NCI-H345 treated with DMSO at 0.1 percent for 48 hours (cell line): Measurements from ENCODE around the gene HMGCR.

Experiments used
- DNase-seq: peaks from one replicate; lab custom pipeline; 2025; ENCODE audit not compliant: unreplicated experiment; lab: John Stamatoyannopoulos, UW

The HMGCR gene

DNA sequence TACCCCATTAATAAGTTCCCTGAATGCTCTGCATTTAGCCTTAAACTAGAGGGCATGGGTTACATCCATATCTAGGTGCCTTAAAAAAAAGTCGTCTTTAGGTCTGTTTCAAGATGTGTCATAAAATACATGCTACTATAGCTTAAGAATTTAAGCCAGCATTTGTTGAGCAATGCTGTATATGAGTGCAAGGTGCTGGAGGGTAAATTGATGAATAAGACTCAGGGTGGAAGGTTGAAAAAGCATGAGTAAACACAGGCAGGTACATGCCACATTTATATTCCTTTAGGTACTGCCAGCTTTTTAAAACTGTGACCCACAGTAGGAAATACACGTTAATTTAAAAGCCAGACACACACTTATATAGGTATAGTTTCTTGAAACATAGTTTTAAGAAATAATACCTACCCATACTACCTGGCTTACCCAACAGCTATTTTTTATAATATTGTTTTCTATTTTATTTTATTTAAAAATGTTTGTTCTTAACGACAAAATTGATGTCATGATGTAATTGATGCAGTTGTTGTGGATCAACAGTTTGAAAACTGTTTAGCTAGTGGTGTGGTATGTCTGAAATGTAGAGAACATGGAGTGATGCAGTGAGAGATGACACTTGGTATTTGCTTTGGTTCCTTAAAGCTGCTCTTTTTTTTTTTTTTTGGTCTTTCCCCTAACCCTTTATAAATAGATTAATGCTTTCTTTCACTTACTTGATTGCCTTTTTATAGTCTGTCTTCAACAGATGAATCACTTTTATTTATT, 3.9 kb downstream of the HMGCR start:
- no peak for DNase-seq

DNA sequence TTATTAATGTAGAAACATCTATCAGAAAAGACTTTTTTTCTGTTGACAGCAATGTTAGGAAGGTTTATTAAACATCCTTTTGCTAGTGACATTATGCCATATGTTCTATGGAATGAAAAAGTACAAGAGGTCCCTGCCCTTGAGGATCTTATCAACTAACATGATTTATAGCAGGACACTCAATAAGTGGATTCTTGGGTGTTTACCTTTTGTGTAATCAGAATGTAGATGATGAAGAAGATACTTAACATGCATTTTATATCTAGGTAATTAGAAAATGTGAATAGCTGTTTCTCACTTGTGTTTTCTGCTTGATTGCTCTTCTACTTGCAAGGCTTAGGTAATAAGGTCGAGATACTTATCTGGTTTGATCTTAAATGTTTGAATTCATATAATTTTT, 4.9 kb downstream of the HMGCR start:
- no peak for DNase-seq

DNA sequence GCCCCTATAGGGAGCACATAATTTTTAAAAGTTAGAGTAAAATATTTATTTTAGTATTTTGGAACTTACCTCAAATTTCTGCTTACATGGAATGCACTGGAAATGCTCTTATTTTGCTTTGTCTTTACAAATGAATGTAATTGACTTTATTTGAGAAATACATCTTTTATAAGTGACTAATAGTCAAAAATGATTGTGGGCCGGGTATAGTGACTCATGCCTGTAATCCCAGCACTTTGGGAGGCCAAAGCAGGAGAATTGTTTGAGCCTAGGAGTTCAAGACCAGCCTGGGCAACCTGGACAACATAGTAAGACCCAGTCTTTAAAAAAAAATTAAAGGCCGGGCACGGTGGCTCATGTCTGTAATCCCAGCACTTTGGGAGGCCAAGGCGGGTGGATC, 5.8 kb downstream of the HMGCR start:
- no peak for DNase-seq

DNA sequence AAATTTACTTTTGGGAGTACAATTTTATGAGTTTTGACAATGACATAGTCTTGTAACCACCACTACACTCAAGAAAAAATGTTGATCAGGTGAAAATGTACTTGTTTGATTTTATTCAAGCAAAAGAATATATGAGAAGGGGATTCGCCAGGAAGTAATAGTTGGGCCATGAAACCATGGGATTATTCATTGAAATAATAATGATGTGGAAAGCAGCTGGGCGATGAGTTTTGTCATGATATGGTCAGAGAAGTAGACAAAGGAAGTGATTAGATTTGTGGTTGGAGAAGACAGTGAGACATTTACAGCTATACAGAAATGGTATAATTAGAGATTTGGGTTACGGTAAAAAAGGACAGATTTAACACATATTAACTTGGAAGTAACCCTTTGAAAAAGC, 11.2 kb downstream of the HMGCR start:
- no peak for DNase-seq

DNA sequence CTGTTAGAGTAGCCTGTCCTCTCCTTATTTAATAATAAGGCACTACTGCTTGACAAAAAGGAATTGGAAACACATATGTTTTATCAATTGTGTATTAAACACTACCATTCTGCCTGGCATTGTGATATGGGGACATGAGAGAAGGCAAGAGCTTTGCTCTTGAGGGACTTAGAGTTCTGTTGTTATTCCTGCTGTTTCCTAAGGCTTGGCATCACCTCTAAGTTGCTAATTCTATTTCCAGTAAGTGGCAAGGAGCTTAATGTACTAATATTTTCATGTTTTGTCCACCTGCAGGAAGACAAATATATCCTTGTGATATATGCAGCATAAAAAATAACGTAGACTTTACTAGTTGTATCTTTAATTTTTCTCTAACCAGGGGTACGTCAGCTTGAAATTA, 12.6 kb downstream of the HMGCR start:
- DNase-seq, result no peak

DNA sequence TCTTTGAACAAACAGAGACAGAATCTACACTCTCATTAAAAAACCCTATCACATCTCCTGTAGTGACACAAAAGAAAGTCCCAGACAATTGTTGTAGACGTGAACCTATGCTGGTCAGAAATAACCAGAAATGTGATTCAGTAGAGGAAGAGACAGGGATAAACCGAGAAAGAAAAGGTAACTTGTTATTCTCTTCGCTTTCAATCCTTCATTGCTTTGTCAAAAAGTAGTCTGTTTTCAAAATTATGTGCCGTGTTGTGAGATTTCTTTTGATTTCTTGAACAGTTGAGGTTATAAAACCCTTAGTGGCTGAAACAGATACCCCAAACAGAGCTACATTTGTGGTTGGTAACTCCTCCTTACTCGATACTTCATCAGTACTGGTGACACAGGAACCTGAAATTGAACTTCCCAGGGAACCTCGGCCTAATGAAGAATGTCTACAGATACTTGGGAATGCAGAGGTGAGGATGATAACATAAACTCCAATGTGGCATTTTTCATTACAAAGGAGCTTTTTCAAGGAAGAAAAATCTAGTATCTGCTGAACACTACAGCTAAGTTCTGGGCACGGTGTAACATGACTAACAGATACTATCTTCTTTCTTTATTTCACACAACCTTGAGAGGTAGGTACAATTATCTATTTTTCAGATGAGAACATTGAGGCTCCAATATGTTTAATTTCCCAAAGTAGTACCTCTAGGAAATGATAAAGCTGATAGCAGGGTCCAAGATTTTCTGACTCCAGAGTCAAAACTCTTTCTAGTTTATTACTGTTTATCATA, 14.3 kb downstream of the HMGCR start:
- DNase-seq, result no peak

DNA sequence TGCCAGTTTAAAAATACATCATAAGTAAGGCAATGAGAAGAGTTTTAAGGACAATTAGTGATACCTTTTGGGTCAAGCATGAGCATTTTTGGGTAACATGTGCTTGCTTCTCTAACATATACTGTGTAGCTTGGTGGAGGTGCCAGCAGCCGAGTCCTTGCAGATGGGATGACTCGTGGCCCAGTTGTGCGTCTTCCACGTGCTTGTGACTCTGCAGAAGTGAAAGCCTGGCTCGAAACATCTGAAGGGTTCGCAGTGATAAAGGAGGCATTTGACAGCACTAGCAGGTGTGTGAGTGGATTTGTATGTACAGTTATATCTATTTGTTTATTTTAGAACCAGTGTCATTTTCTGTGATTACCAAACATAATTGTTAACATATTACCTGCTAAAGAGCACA, 18.2 kb downstream of the HMGCR start:
- no peak for DNase-seq

DNA sequence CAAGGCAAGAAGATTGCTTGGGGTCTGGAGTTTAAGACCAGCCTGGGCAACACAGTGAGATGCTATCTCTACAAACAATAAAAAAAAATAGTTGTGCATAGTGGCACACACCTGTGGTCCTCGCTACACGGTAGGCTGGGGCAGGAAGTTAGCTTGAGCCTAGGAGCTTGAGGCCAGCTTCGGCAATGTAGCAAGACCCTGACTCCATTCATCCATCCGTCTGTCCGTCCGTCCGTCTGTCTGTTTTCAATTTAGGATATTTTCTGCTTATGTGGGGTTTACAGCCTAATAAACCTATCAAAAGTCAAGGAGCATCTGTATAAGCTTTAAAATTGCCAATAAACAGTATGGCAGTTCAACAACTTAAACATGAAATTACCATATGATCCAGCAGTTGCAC, 19.7 kb downstream of the HMGCR start:
- no peak for DNase-seq

DNA sequence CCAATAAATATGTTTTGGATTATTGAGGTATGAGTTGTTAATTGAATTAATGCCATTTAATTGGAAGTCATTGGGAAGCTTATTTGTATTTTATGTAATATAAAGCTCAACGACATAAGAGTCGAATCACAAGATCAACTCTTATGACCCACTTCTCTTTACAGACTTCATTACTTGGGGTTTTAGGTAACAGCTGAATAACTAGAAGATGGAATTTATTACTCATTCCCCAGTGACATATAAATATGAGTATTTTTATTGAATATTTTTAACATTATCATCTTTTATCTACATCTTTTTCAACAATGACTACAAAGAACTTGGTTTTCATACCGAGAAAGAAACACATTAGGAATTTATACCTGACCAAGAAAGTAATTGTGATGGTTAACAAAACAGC, 21.1 kb downstream of the HMGCR start:
- DNase-seq, result no peak

DNA sequence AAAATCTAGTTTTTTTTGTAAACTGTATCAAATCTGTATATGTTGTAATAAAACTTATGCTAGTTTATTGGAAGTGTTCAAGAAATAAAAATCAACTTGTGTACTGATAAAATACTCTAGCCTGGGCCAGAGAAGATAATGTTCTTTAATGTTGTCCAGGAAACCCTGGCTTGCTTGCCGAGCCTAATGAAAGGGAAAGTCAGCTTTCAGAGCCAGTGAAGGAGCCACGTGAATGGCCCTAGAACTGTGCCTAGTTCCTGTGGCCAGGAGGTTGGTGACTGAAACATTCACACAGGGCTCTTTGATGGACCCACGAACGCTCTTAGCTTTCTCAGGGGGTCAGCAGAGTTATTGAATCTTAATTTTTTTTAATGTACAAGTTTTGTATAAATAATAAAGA, 24.3 kb downstream of the HMGCR start:
- no peak for DNase-seq

DNA sequence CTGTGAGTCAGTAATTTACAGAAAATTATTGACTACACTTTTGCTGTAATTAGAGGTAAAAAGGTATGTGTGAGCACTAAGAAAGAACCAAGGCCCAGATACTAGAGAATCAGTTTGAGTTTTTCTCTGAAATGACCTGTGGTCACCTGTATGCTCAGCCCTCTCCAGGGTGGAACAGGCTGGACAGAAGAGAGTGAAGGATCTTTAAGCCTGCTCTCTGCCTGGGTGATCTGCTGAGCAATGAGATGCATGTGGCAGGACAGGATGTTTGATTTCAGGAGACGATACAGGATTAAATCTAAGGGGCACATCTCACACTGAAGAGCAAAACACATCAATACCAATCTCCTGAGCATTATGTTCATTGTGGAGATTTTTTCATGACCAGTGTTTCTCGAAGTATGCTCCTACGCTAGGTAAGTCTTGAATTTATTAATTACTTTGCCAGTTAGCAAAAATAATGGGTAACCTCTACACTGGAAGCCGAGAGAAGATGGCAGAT, 25.5 kb downstream of the HMGCR start:
- DNase-seq, result no peak

DNA sequence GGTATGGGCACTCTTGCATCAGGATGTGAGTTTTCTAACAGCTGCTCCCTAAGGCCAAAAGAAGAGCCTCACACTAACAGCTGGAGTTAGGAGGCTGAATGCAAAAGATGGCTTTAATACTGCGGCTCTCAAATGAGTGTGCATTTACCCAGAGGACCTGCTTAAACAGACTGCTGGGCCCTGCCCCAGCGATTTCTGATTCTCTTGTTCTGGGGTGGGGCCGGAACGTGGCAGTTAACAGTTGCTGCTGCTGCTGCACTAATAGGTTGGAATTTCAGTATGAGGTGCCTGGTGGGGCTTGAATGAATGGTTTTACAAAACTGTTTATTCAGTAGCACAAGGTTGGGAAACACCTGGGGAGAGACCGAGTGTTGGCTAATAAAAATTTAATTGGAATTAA, 26.1 kb downstream of the HMGCR start:
- DNase-seq, result no peak

DNA sequence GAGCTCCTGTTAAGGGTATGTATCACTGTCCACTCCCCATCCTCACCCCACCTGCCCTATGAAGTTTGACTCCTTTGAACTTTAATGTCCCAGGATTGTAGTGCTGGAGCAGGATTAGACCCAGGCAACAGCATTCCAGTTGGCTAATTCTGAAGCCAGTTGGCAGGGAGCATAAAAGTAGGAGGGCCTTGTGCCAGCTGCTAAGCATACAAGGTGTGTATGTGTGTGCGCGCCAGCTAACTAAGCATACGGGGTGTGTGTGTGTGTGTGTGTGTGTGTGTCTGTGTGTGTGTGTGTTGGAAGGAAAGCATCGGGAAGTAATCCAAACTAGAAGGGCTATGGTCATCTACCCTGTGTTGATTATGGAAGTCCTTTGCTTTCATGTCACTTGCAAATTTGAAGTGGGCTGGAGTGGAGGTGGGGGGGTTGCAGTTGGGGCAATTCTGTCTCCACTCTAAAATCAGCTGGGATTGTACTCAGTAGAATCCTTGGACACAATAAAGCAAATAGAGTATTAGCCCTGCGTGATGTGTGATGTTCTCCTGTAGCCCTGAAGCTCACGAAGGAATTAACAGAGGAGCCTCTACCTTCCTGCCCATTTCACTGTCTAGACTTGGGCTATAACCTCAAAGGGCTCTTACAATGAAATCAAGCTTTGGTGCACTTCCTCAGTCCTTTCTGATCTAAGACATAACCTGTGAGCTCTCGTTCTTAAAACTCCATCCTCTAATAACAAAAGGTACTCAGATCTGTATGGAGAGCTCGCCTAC, 26.9 kb downstream of the HMGCR start:
- no peak for DNase-seq

DNA sequence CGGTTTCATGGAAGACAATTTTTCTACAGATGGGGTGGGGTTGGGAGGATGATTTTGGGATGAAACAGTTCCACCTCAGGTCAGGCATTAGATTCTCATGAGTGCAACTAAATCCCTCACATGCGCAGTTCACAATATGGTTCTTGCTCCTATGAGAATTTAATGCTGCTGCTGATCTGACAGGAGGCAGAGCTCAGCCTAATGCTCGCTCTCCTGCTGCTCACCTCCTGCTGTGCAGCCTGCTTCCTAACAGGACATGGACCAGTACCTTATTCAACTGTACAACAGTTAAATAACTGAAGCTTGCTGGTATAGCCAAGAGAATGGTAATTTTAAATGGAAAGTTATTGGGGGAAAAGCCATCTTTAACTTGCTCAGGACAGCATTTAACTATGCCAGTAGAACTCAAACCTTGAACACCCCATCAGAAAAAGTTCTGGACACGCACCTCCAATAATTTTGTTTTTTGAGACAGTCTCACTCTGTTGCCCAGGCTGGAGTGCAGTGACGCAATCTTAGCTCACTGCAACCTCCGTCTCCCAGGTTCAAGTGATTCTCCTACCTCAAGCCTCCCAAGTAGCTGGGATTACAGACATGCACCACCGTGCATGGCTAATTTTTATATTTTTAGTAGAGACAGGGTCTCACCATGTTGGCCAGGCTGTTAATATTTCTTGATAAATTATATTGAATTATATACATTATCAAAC, 27.7 kb downstream of the HMGCR start:
- no peak for DNase-seq

DNA sequence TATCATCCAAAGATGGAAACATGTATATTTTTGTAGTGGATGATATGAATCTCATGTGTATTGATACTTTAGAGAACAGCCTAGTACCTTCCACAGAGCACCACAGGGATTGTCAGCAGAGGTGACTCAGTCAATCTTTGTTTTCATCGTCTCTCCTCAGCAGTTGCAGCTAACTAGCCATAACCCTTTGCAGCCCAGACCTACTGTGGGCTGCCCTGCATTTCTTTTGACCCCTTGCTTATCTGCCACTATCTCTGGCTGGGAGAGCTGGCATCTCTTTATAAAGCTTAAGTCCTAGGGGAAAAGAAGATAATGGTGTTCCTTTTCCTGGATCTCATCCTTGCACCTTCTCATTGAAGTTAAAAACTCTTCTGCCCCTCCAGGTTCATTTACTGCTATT, 28.7 kb downstream of the HMGCR start:
- DNase-seq, result no peak

DNA sequence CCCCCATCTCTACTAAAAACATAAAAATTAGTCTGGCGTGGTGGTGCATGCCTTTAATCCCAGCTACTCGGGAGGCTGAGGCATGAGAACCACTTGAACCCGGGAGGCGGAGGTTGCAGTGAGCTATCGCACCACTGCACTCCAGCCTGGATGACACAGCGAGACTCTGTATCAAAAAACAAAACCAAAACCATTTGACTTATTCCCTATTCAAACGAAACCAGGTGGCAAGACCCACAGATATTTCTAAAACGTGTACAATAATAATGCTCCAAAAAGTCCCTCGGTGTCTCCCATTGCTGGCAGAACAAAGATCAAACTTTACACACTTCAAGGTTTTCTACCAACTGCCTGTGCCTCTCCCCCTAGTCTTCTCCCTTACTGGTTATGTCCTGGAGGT, 29.8 kb downstream of the HMGCR start:
- no peak for DNase-seq

DNA sequence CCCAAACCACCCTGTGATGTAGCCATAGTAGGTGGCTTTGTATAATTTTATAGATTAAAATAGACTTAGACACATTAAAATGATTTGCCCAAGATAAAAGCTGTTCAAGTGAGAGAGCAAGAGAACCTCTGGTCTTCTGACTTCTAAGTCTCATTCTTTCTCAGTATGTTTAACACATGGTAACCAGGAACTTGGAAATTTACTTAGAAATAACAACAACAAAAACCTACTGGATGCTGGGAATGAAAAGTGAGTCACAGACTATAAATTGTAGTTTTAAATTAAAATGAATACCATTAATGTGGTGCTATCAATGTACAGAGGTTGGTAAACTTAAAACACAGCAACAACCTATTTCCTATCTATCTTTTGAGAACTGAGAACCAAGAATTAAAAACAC, 30.4 kb downstream of the HMGCR start:
- no peak for DNase-seq

DNA sequence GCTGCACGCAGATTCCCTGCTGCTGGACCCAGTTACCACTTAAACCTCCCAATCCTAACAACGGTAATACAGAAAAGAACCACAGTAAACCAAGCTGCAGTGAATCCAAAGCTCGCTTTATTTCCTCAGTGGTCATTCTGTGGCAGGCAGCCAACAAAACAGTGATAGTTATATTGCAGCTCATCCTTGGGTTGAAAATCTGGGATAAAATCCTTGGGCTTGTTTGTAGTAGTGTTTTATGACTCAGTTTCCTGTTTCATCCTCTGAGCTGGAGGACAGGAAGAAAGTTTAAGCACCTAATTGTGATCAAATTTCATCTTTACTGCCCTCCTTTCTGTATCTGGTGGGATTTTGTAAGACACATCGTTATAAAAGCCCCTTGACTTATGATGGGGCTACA, 31.4 kb downstream of the HMGCR start:
- DNase-seq, result no peak

DNA sequence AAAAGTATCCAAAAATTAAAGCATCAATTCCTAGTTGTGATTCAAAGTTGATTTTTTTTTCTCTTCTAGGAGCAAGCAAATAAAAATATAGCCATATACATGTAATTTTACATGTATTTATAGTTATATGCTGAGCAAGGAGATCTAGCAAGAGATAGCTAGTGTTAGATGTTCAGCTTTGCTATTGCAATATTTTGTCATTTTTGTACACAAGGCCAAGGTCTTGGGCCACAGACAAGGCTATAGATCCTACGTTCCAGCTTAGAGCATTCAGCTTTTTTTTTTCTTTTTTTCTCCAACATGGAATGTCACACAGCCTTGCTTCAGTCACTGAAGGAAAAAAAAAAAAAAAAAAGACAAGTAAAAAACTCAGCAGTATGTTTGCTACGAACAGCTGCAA, 36.8 kb downstream of the HMGCR start:
- no peak for DNase-seq

DNA sequence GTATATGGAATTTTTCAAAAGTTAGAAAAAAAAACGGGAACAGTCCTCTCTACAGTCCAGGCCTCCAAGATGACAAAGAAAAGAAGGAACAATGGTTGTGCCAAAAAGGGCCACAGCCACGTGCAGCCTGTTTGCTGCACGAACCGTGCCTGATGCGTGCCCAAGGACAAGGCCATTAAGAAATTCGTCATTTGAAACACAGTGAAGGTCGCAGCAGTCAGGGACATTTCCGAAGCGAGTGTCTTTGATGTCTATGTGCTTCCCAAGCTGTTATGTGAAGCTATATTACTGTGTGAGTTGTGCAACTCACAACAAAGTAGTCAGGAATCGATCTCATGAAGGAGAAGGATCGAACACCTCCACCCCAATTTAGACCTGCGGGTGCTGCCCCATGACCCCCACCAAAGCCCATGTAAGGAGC, 37.4 kb downstream of the HMGCR start:
- no peak for DNase-seq

DNA sequence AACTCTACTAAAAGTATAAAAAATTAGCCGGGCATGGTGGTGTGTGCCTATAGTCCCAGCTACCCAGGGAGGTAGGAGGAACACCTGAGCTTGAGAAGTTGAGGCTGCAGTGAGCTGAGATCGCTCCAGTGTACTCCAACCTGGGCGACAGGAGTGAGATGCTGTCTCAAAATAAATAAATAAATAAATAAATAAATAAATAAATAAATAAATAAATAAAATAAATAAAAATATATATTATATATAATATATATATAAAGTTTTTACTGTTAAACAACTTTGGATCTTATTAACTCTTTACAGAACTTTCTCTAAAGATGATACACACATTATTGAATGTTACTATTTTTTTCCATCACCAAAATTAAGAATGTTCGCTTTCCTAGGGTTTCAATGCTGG, 38.4 kb downstream of the HMGCR start:
- no peak for DNase-seq
